Natural killer cell (primary cell): ENCODE results near the gene ENC1. TPM values are rescaled to one million over a fixed set of nuclear protein-coding genes. Genes with fewer than 3 reads are reported as not detected.

Source experiments
- ATAC-seq, 3 donors: fragments of 150-1000 bp in 2 of 3; fragments of 200-7000 bp in 1 of 3; cut with Tn5 transposase; 1 replicate in 1 of 3; 2 replicates in 2 of 3; pipeline ENCODE4 v1.10.0; 2021; ENCODE audit warnings: mild to moderate bottlenecking in 2 of 3, moderate library complexity in 2 of 3
- DNase-seq, 2 donors: peaks; one replicate each; pipeline versions ENCODE4 v3.0.0 to v3.0.0-alpha.2; 2013 to 2021; ENCODE audit warnings: mixed read lengths in 1 of 2
- H3K27ac ChIP-seq: one replicate; pipeline ENCODE4 v1.5.1; 2013; ENCODE audit warnings: mild to moderate bottlenecking, low read length
- H3K27me3 ChIP-seq: one replicate; pipeline ENCODE4 v1.6.1; 2013; ENCODE audit warnings: low read length; ENCODE audit not compliant: control insufficient read depth, insufficient read depth
- H3K36me3 ChIP-seq: one replicate; pipeline ENCODE4 v1.6.1; 2013; ENCODE audit warnings: low read length; ENCODE audit not compliant: control insufficient read depth, insufficient read depth
- H3K4me1 ChIP-seq: one replicate; pipeline ENCODE4 v1.6.1; 2013; ENCODE audit warnings: low read length; ENCODE audit not compliant: control insufficient read depth, insufficient read depth
- H3K4me3 ChIP-seq: one replicate; pipeline ENCODE4 v1.5.1; 2013; ENCODE audit warnings: low read length
- H3K9me3 ChIP-seq: one replicate; pipeline ENCODE4 v1.6.1; 2013; ENCODE audit warnings: low read length; ENCODE audit not compliant: control insufficient read depth, insufficient read depth
- H3K27ac Mint-ChIP-seq, 2 donors: one replicate each; pipeline ENCODE4 v1.8.0; 2022; ENCODE audit warnings: mild to moderate bottlenecking in 2 of 2, mixed read lengths in 2 of 2, moderate library complexity in 1 of 2
- H3K27me3 Mint-ChIP-seq, 2 donors: one replicate each; pipeline ENCODE4 v1.8.0; 2022; ENCODE audit warnings: low read depth in 2 of 2, mixed read lengths in 2 of 2
- H3K36me3 Mint-ChIP-seq: one replicate; pipeline ENCODE4 v1.8.0; 2022; ENCODE audit warnings: mixed read lengths
- H3K4me1 Mint-ChIP-seq, 2 donors: one replicate each; pipeline ENCODE4 v1.8.0; 2022; ENCODE audit warnings: mixed read lengths in 2 of 2
- H3K4me3 Mint-ChIP-seq: one replicate; pipeline ENCODE4 v1.8.0; 2022; ENCODE audit warnings: mild to moderate bottlenecking, moderate library complexity, mixed read lengths
- H3K9me3 Mint-ChIP-seq, 2 donors: one replicate each; pipeline ENCODE4 v1.8.0; 2022; ENCODE audit warnings: mixed read lengths in 2 of 2
- WGBS: methylation state at CpG from one replicate; pipeline ENCODE4 v1.1.7; 2013; ENCODE audit warnings: missing lambda C conversion rate; ENCODE audit not compliant: insufficient coverage; 5-methylcytosine and 5-hydroxymethylcytosine counted together
- intact Hi-C: fragments of 100-400 bp; cut with micrococcal nuclease; formaldehyde crosslinking; loops from one replicate; pipeline ENCODE4 v1.14.2; 2022
- total RNA-seq, 4 donors: library from RNA; stranded (reverse); fragments of 120-200 nt in 1 of 4; gene quantifications; one replicate each; pipeline versions ENCODE4 v1.2.3 to v1.2.4, GENCODE V29; 2013 to 2022
- TF ChIP-seq, protein P1 (sequence below): fragments of 200-600 bp; IDR thresholded peaks from one replicate; pipeline ENCODE4 v1.8.0; 2022; ENCODE audit warnings: antibody characterized with exemption

The ENC1 gene
- total RNA-seq, 3 donors from 2014 or later (not counting 1 experiment from before 2014, with no cell fraction given), result 89.6 to 133 (median 99.3) TPM

DNA sequence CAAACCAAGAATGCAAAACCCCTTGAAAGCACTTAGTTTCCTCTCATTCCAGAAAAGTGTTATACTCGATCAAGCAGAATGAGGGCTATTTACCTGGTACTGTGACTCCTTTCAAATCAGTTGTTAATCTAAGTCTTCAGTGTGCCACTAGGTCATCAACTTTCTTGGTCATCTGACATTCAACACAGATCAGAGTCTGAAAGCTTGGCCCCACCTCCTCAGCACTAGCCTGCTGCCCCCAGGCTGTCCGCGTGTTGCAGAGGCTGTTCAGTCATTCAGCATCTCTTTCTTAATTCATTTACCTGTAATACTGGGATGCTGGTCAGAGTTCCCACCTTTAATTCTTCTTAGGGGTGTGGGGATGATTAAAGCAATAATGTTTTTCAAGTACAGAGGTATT is 28.5 kb downstream of the ENC1 start:
- Mint-ChIP-seq H3K27me3 (peaks cover 2 to 6% of the 10 kb centered on the region in 2 donors), H3K9me3 (no peaks in the 10 kb centered on the region), H3K4me3 (no peak overlapping the region), H3K4me1 (no peaks in the 10 kb centered on the region), H3K27ac (no peak overlapping the region), H3K36me3 (no peaks in the 10 kb centered on the region)
- H3K36me3 ChIP-seq, result no peaks in the 10 kb centered on the region
- H3K9me3 ChIP-seq, result no peaks in the 10 kb centered on the region
- H3K27me3 ChIP-seq, result no peaks in the 10 kb centered on the region
- no peak overlapping the region for H3K27ac ChIP-seq
- ATAC-seq (no peak), DNase-seq (no peak)
- H3K4me3 ChIP-seq, result no peak overlapping the region
- TF ChIP-seq, protein P1, sequence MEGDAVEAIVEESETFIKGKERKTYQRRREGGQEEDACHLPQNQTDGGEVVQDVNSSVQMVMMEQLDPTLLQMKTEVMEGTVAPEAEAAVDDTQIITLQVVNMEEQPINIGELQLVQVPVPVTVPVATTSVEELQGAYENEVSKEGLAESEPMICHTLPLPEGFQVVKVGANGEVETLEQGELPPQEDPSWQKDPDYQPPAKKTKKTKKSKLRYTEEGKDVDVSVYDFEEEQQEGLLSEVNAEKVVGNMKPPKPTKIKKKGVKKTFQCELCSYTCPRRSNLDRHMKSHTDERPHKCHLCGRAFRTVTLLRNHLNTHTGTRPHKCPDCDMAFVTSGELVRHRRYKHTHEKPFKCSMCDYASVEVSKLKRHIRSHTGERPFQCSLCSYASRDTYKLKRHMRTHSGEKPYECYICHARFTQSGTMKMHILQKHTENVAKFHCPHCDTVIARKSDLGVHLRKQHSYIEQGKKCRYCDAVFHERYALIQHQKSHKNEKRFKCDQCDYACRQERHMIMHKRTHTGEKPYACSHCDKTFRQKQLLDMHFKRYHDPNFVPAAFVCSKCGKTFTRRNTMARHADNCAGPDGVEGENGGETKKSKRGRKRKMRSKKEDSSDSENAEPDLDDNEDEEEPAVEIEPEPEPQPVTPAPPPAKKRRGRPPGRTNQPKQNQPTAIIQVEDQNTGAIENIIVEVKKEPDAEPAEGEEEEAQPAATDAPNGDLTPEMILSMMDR, result no peak
- no peaks in the 10 kb centered on the region for H3K4me1 ChIP-seq
- intact Hi-C loops, result no loop called here
- 86% methylated on average over 1 of the region's 3 CpGs for WGBS

DNA sequence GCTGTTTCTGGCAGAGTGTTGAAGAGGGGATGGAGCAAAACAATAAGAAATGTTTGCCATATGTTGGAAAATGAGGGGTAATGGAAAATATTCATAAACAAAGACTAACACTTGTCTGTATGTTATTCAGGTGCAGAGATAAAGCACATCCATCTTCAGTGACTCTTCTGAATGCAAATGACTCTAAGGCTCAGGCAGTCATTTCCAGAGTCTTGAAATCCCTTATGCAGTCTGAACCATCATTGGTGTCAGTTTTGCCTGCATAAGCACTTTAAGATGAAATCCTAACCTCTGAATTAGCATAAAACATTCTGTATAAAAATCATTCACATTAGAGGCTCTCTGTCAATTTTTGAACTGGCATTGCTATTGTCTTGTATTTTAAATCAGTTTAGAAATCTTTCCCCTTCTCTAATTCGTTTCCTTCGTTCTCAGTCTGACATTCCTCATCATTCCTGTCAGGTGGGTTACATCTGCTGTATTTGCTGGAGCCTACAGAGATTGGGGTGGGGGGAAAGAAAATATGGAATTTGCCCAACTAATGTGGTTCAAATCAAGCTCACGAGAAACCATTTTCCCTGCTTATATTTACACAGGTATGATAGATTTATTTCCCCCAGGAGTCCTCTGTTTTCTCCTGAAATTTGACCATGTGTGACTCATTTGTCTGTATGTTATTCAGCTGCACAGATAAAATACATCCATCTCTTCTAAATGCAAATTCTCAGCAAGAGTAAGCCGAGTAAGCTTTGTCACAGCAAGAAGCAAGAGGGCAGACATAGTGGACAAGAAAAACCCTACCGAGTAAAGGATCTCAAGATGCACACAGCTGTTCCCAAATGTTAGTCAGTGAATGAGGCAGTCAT is 31.6 kb downstream of the ENC1 start:
- intact Hi-C loops, result no loop called here
- no peaks in the 10 kb centered on the region for H3K4me1 Mint-ChIP-seq
- no peaks in the 10 kb centered on the region for H3K9me3 Mint-ChIP-seq
- Histone ChIP-seq H3K27ac (no peak overlapping the region), H3K27me3 (no peaks in the 10 kb centered on the region), H3K4me3 (no peak overlapping the region), H3K4me1 (no peaks in the 10 kb centered on the region), H3K9me3 (no peaks in the 10 kb centered on the region), H3K36me3 (no peaks in the 10 kb centered on the region)
- WGBS, result 100% methylated on average over 3 of the region's 5 CpGs
- no peak overlapping the region for H3K4me3 Mint-ChIP-seq
- H3K27ac Mint-ChIP-seq, result no peak overlapping the region
- H3K36me3 Mint-ChIP-seq, result no peaks in the 10 kb centered on the region
- peaks cover 2 to 6% of the 10 kb centered on the region in 2 donors for H3K27me3 Mint-ChIP-seq
- no peak for ATAC-seq
- TF ChIP-seq, protein P1, result no peak
- DNase-seq, result no peak

DNA sequence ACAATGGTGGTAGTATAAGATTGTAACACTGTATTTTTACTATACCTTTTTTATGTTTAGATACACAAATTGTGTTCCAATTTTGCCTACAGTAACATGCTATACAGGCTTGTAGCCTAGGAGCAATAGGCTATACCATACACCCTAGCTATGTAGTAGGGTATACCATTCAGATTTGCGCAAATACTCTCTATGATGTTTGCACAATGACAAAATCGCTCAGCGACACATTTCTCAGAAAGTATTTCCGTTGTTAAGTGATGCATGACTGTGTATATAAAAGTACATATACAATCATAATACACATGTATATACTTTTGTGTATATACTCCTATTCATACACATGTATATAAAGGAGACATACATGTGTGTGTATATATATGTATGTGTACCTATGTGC is 34.8 kb downstream of the ENC1 start:
- Mint-ChIP-seq H3K36me3 (no peaks in the 10 kb centered on the region), H3K27ac (no peak overlapping the region), H3K4me3 (no peak overlapping the region), H3K27me3 (peaks cover 2 to 17% of the 10 kb centered on the region in 2 donors), H3K9me3 (no peaks in the 10 kb centered on the region), H3K4me1 (peaks cover 0 to 5% of the 10 kb centered on the region in 2 donors)
- DNase-seq (no peak), ATAC-seq (no peak)
- Histone ChIP-seq H3K4me3 (no peak overlapping the region), H3K27me3 (no peaks in the 10 kb centered on the region), H3K4me1 (no peaks in the 10 kb centered on the region), H3K9me3 (no peaks in the 10 kb centered on the region), H3K27ac (no peak overlapping the region), H3K36me3 (no peaks in the 10 kb centered on the region)
- TF ChIP-seq, protein P1, result no peak
- intact Hi-C loops, result no loop called here
- WGBS, result no CpG with 5 or more reads among the region's 4 CpGs
